Prostate gland (tissue), 2 donors: ENCODE data around the gene HPCAL4. TPM values are rescaled to one million over a fixed set of nuclear protein-coding genes. Genes with fewer than 3 reads are reported as not detected.

Experiments
- DNase-seq: peaks from one replicate; pipeline ENCODE4 v3.0.0-alpha.2; 2019; ENCODE audit warnings: low spot score
- H3K27ac ChIP-seq, 2 donors: fragments of 200-600 bp; sonication (generic); 2 replicates each; pipeline ENCODE4 v1.5.1; 2017 to 2019
- H3K27me3 ChIP-seq: fragments of 200-600 bp; sonication (generic); replicated peaks from 2 replicates; pipeline ENCODE4 v1.5.1; 2019; ENCODE audit not compliant: insufficient read depth
- H3K36me3 ChIP-seq, 2 donors: fragments of 200-600 bp; sonication (generic); 1 replicate in 1 of 2; 2 replicates in 1 of 2; pipeline versions ENCODE4 v1.5.1 to v1.8.1; 2017 to 2019
- H3K4me1 ChIP-seq: fragments of 200-600 bp; sonication (generic); replicated peaks from 2 replicates; pipeline ENCODE4 v1.5.1; 2019
- H3K4me3 ChIP-seq, 2 donors: fragments of 200-600 bp; sonication (generic); 2 replicates each; pipeline ENCODE4 v1.5.1; 2017 to 2019
- H3K9me3 ChIP-seq: fragments of 200-600 bp; sonication (generic); 2 replicates; pipeline ENCODE4 v1.5.1; 2017
- CTCF ChIP-seq, 4 experiments: fragments of 200-600 bp in 2 of 4; fragments of 450-650 bp in 2 of 4; sonication (generic) in 2 of 4; IDR thresholded peaks; 1 replicate in 3 of 4; 2 replicates in 1 of 4; pipeline ENCODE4 v1.5.1; 2016 to 2019; ENCODE audit warnings: antibody characterized with exemption in 4 of 4, mild to moderate bottlenecking in 2 of 4, moderate library complexity in 2 of 4
- POLR2A ChIP-seq: fragments of 450-650 bp; IDR thresholded peaks from one replicate; pipeline ENCODE4 v1.6.1; 2016; ENCODE audit warnings: antibody characterized with exemption, mild to moderate bottlenecking
- POLR2AphosphoS5 ChIP-seq: sonication (generic); formaldehyde crosslinking; IDR thresholded peaks from one replicate; pipeline ENCODE4 v1.6.1; 2017; ENCODE audit warnings: antibody characterized with exemption
- WGBS: methylation state at CpG from one replicate; pipeline ENCODE4 v1.1.5; 2018; 5-methylcytosine and 5-hydroxymethylcytosine counted together
- intact Hi-C: fragments of 100-400 bp; cut with DNase I; formaldehyde crosslinking; loops from one replicate; pipeline ENCODE4 v1.14.2; 2022
- total RNA-seq, 2 donors: library from RNA; depleted of rRNA; stranded (reverse); fragments of >200 nt; gene quantifications; one replicate each; pipeline ENCODE4 v1.1.0, GENCODE V29; 2016

The HPCAL4 gene
- total RNA-seq, 2 donors from 2014 or later, result 4.9 TPM; not detected in 1

GRCh38 chr1:39642796-39643195, 48.4 kb downstream of the HPCAL4 start:
- WGBS, result 68% methylated on average over 4 of the region's 4 CpGs
- intact Hi-C loops, result no loop called here

GRCh38 chr1:39640861-39641260, 50.4 kb downstream of the HPCAL4 start:
- no peak overlapping the region for H3K4me3 ChIP-seq
- no peak for DNase-seq
- intact Hi-C loops, result no loop called here
- no peaks in the 10 kb centered on the region for H3K9me3 ChIP-seq
- no peak overlapping the region for H3K27ac ChIP-seq
- H3K36me3 ChIP-seq, result no peaks in the 10 kb centered on the region
- H3K4me1 ChIP-seq, result no peaks in the 10 kb centered on the region
- no peak for TF ChIP-seq POLR2A
- no peak for TF ChIP-seq POLR2AphosphoS5
- no peak for TF ChIP-seq CTCF (IDR thresholded peaks at IDR 0.05)
- no peaks in the 10 kb centered on the region for H3K27me3 ChIP-seq
- 93% methylated on average over 8 of the region's 8 CpGs for WGBS

More at GRCh38 chr1:39642796-39643195, 48.4 kb downstream of the HPCAL4 start:
- no peaks in the 10 kb centered on the region for H3K9me3 ChIP-seq
- no peaks in the 10 kb centered on the region for H3K36me3 ChIP-seq
- H3K27ac ChIP-seq, result no peak overlapping the region
- DNase-seq, result no peak
- H3K4me3 ChIP-seq, result no peak overlapping the region
- TF ChIP-seq CTCF (IDR thresholded peaks at IDR 0.05) (no peak), POLR2A (no peak), POLR2AphosphoS5 (no peak)
- no peaks in the 10 kb centered on the region for H3K27me3 ChIP-seq
- H3K4me1 ChIP-seq, result no peaks in the 10 kb centered on the region

- no peaks in the 10 kb centered on the region for H3K36me3 ChIP-seq
- TF ChIP-seq POLR2A (no peak), CTCF (IDR thresholded peaks at IDR 0.05) (peak in 2 of 4 experiments; percentile 19 to 27), POLR2AphosphoS5 (no peak)
- no peaks in the 10 kb centered on the region for H3K4me1 ChIP-seq
- no peaks in the 10 kb centered on the region for H3K27me3 ChIP-seq
- intact Hi-C loops, result no loop called here
- H3K9me3 ChIP-seq, result no peaks in the 10 kb centered on the region
- no peak for DNase-seq
- H3K4me3 ChIP-seq, result peak within 1 kb of the TSS; percentile 30 to 36
- peak within 1 kb of the TSS; percentile 59 to 65 for H3K27ac ChIP-seq
- WGBS, result 18% methylated on average over 57 of the region's 88 CpGs
Observed at GRCh38 chr1:39639305-39640130, 51.7 kb downstream of the HPCAL4 start, which contains the start of gene HEYL. TSS of gene HEYL (minus strand) at chr1:39639643. CDS start at chr1:39639625, 18 bp downstream.

GRCh38 chr1:39638965-39639304, 52.3 kb downstream of the HPCAL4 start:
- 68% methylated on average over 3 of the region's 3 CpGs for WGBS
- no peak for TF ChIP-seq POLR2A
- no peak for TF ChIP-seq POLR2AphosphoS5
- TF ChIP-seq CTCF (IDR thresholded peaks at IDR 0.05), result no peak
- no peak for DNase-seq
- Histone ChIP-seq H3K9me3 (no peaks in the 10 kb centered on the region), H3K27me3 (no peaks in the 10 kb centered on the region), H3K4me3 (peak overlapping the region; percentile 30 to 36), H3K27ac (peak overlapping the region; percentile 59 to 65), H3K36me3 (no peaks in the 10 kb centered on the region), H3K4me1 (no peaks in the 10 kb centered on the region)
- intact Hi-C loops, result no loop called here

GRCh38 chr1:39637361-39637760, 53.9 kb downstream of the HPCAL4 start:
- no peak for DNase-seq
- H3K4me3 ChIP-seq, result peak overlapping the region in 1 of 2 donors; percentile 1
- H3K27me3 ChIP-seq, result no peaks in the 10 kb centered on the region
- H3K9me3 ChIP-seq, result no peaks in the 10 kb centered on the region
- H3K36me3 ChIP-seq, result no peaks in the 10 kb centered on the region
- intact Hi-C loops, result no loop called here
- no peak overlapping the region for H3K27ac ChIP-seq
- 75% methylated on average over 4 of the region's 4 CpGs for WGBS
- TF ChIP-seq POLR2A (no peak), POLR2AphosphoS5 (no peak), CTCF (IDR thresholded peaks at IDR 0.05) (no peak)
- H3K4me1 ChIP-seq, result no peaks in the 10 kb centered on the region
